Stomach (tissue), 4 donors: ENCODE results near the gene URB1.

Experiments used
- POLR2A ChIP-seq, 4 donors: fragments of 450-650 bp; IDR thresholded peaks; one replicate each; pipeline ENCODE4 v1.6.1; 2016; ENCODE audit warnings: antibody characterized with exemption in 4 of 4, control low read depth in 2 of 4, mild to moderate bottlenecking in 1 of 4, moderate library complexity in 1 of 4
- TF ChIP-seq, protein P1 (sequence below), 7 experiments: fragments of 450-650 bp in 4 of 7; fragments of 200-600 bp in 3 of 7; sonication (generic) in 3 of 7; IDR thresholded peaks; one replicate each; pipeline ENCODE4 v1.5.1; 2016 to 2019; ENCODE audit warnings: antibody characterized with exemption in 7 of 7, control low read depth in 2 of 7, mild to moderate bottlenecking in 1 of 7

DNA sequence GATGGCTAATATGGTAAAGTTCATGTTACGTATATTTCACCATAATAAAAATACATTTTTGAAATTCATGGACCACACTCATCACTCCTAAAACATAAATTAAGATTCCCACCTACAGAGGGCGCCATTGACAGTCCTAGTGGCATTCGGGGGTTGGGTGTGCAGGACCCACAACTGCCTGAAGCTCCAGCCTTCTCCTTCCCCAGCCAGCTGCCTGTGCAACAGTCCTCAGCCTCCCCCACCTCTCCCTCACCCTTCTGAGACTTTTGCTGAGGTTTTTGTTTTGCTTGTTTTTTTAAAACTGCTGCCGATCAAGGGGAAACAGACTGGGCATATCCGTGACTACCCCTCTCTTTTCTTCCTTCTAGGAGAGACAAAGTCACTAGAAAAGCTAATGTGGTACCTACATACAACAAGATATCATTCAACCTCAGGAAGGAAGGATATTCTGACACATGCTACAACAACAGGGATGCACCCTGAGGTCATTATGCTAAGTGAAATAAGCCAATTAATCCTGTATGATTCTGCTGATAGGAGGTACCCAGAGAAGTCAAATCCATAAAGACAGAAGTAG is 10.5 kb upstream of the URB1 start:
- TF ChIP-seq POLR2A (IDR thresholded peaks at IDR 0.05): no peak
- TF ChIP-seq, protein P1, sequence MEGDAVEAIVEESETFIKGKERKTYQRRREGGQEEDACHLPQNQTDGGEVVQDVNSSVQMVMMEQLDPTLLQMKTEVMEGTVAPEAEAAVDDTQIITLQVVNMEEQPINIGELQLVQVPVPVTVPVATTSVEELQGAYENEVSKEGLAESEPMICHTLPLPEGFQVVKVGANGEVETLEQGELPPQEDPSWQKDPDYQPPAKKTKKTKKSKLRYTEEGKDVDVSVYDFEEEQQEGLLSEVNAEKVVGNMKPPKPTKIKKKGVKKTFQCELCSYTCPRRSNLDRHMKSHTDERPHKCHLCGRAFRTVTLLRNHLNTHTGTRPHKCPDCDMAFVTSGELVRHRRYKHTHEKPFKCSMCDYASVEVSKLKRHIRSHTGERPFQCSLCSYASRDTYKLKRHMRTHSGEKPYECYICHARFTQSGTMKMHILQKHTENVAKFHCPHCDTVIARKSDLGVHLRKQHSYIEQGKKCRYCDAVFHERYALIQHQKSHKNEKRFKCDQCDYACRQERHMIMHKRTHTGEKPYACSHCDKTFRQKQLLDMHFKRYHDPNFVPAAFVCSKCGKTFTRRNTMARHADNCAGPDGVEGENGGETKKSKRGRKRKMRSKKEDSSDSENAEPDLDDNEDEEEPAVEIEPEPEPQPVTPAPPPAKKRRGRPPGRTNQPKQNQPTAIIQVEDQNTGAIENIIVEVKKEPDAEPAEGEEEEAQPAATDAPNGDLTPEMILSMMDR (IDR thresholded peaks at IDR 0.05): peak in 5 of 7 experiments; percentile 43 to 69 (median 58)
